ENCODE data around the gene THRB.

Gene THRB

GRCh38 chr3:24160424-24161095, 334.1 kb downstream of the THRB start:
- no peak for DNase-seq

- no peak for DNase-seq
Observed at GRCh38 chr3:24158761-24159454, 335.7 kb downstream of the THRB start.

- DNase-seq, result no peak
Observed at GRCh38 chr3:24157106-24157505, 337.5 kb downstream of the THRB start.

- no peak for DNase-seq
Observed at GRCh38 chr3:24156466-24156865, 338.2 kb downstream of the THRB start.

- no peak for DNase-seq
Observed at GRCh38 chr3:24155276-24155675, 339.4 kb downstream of the THRB start.

- DNase-seq, result no peak
Observed at GRCh38 chr3:24154781-24155180, 339.9 kb downstream of the THRB start.

GRCh38 chr3:24154013-24154695, 340.5 kb downstream of the THRB start:
- DNase-seq, result no peak

- DNase-seq, result no peak
Observed at GRCh38 chr3:24151594-24151993, 343.1 kb downstream of the THRB start.

GRCh38 chr3:24149032-24149431, 345.6 kb downstream of the THRB start:
- DNase-seq, result no peak

GRCh38 chr3:24145981-24146822, 348.4 kb downstream of the THRB start:
- DNase-seq, result no peak

GRCh38 chr3:24145481-24145880, 349.2 kb downstream of the THRB start:
- DNase-seq, result no peak

GRCh38 chr3:24142127-24142526, 352.5 kb downstream of the THRB start:
- no peak for DNase-seq

- no peak for DNase-seq
Observed at GRCh38 chr3:24141548-24141947, 353.1 kb downstream of the THRB start.

GRCh38 chr3:24139463-24140412, 354.9 kb downstream of the THRB start:
- no peak for DNase-seq

GRCh38 chr3:24138876-24139256, 355.8 kb downstream of the THRB start:
- DNase-seq, result no peak

- DNase-seq, result no peak
Observed at GRCh38 chr3:24137958-24138875, 356.4 kb downstream of the THRB start.

- no peak for DNase-seq
Observed at GRCh38 chr3:24137334-24137733, 357.3 kb downstream of the THRB start.

GRCh38 chr3:24136624-24137310, 357.9 kb downstream of the THRB start:
- DNase-seq, result no peak

GRCh38 chr3:24135280-24135679, 359.4 kb downstream of the THRB start:
- no peak for DNase-seq

GRCh38 chr3:24133942-24134341, 360.7 kb downstream of the THRB start:
- DNase-seq, result no peak

Measured in KG1 (cell line).